PC-9 (cell line): ENCODE data around the gene MECR. TPM values are rescaled to one million over a fixed set of nuclear protein-coding genes. Genes with fewer than 3 reads are reported as not detected.

Source experiments
- BruUV-seq: library from RNA; stranded (reverse); fragments of 400-500 nt; replicated peaks from 2 replicates; lab custom pipeline; 2021; lab: Mats Ljungman, UMichigan
- CTCF ChIA-PET: fragments of 300-600 bp; sonication (Branson Sonifier 250); formaldehyde crosslinking; loops from one replicate; lab custom pipeline; 2022; ENCODE audit warnings: antibody characterized with exemption; lab: Charles Lee
- POLR2A ChIA-PET: fragments of 300-600 bp; sonication (Branson Sonifier 250); formaldehyde crosslinking; loops from one replicate; lab custom pipeline; 2022; ENCODE audit warnings: antibody characterized with exemption; ENCODE audit not compliant: unreplicated experiment; lab: Charles Lee
- DNase-seq, 2 experiments: peaks; one replicate each; pipeline versions ENCODE4 v3.0.0 to v3.0.0-alpha.2; 2015 to 2022; ENCODE audit warnings: mixed read lengths in 1 of 2
- H2AFZ ChIP-seq: fragments of 200-600 bp; sonication (generic); 2 replicates; pipeline ENCODE4 v1.8.1; 2017; ENCODE audit warnings: antibody characterized with exemption
- H3F3A ChIP-seq: fragments of 200-600 bp; sonication (generic); 2 replicates; pipeline ENCODE4 v1.8.1; 2017; ENCODE audit warnings: antibody characterized with exemption, mild to moderate bottlenecking, low read depth; ENCODE audit not compliant: insufficient read depth
- H3K27ac ChIP-seq: fragments of 200-600 bp; sonication (generic); 2 replicates; pipeline ENCODE4 v1.6.1; 2016; ENCODE audit warnings: mixed run types
- H3K27me3 ChIP-seq: fragments of 200-600 bp; sonication (generic); 2 replicates; pipeline ENCODE4 v1.6.1; 2016; ENCODE audit warnings: low read depth, mixed run types; ENCODE audit not compliant: insufficient read depth
- H3K36me3 ChIP-seq: fragments of 200-600 bp; sonication (generic); 2 replicates; pipeline ENCODE4 v1.6.1; 2016; ENCODE audit warnings: low read depth, mixed run types
- H3K4me1 ChIP-seq: fragments of 200-600 bp; sonication (generic); replicated peaks from 2 replicates; pipeline ENCODE4 v1.6.1; 2016; ENCODE audit warnings: mixed run types; ENCODE audit not compliant: insufficient read depth
- H3K4me2 ChIP-seq: fragments of 200-600 bp; sonication (generic); 2 replicates; pipeline ENCODE4 v1.6.1; 2017; ENCODE audit warnings: mixed run types
- H3K4me3 ChIP-seq: fragments of 200-600 bp; sonication (generic); 2 replicates; pipeline ENCODE4 v1.6.1; 2016; ENCODE audit warnings: mixed run types
- H3K79me2 ChIP-seq: fragments of 200-600 bp; sonication (generic); 2 replicates; pipeline ENCODE4 v1.6.1; 2017; ENCODE audit warnings: low read depth, mixed run types
- H3K9me2 ChIP-seq: fragments of 200-600 bp; sonication (generic); 2 replicates; pipeline ENCODE4 v1.8.1; 2017; ENCODE audit warnings: mild to moderate bottlenecking; ENCODE audit not compliant: insufficient read depth
- H3K9me3 ChIP-seq: fragments of 200-600 bp; sonication (generic); 2 replicates; pipeline ENCODE4 v1.8.1; 2016; ENCODE audit warnings: low read depth; ENCODE audit not compliant: insufficient read depth
- H4K20me1 ChIP-seq: fragments of 200-600 bp; sonication (generic); 2 replicates; pipeline ENCODE4 v1.8.1; 2017; ENCODE audit not compliant: insufficient read depth
- EZH2 ChIP-seq: fragments of 200-600 bp; sonication (generic); IDR thresholded peaks from 2 replicates; pipeline ENCODE4 v1.8.0; 2017; ENCODE audit warnings: antibody characterized with exemption, low read depth
- intact Hi-C: fragments of 100-400 bp; cut with micrococcal nuclease; formaldehyde crosslinking; loops from one replicate; pipeline ENCODE4 v1.10.0; 2022; ENCODE audit not compliant: unreplicated experiment
- total RNA-seq: library from RNA; stranded (reverse); gene quantifications from 2 replicates; pipeline ENCODE4 v1.2.3, GENCODE V29; 2021
- TF ChIP-seq, protein P1 (sequence below): fragments of 200-600 bp; sonication (generic); conservative IDR thresholded peaks from 2 replicates; pipeline ENCODE4 v1.6.1; 2017; ENCODE audit warnings: mixed run types, antibody characterized with exemption, mild to moderate bottlenecking, moderate library complexity

MECR gene
- total RNA-seq, 1 experiment from 2014 or later, result 46.4 TPM

DNA sequence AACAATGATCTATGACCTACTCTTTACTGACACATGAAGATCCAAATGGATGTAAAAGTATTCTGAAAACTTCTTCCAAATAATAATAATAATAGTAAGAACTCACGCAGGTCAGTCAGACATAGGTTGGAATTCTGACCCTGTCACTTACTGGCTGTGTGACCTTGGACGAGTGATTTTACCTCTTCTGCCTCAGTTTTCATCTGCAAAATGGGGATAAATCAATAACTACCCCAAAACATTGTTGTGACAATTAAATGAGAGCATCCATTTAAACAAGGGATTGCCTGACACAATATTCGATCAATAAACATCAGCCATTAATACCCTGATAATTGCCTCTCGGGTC, 556 bp downstream of the MECR start:
- no TSS peak for BruUV-seq
- H3K36me3 ChIP-seq, result no peaks in the 10 kb centered on the region
- peak overlapping the region; percentile 85 for H3K4me2 ChIP-seq
- CTCF ChIA-PET, result no interaction called here
- H3K27ac ChIP-seq, result peak overlapping the region; percentile 34; the same call in 1 of the 2 replicates
- H3K79me2 ChIP-seq, result peaks cover 42% of the 10 kb centered on the region
- peaks cover 39% of the 10 kb centered on the region for H3K4me1 ChIP-seq
- no peaks in the 10 kb centered on the region for H3K9me2 ChIP-seq
- H3K27me3 ChIP-seq, result no peaks in the 10 kb centered on the region
- no peaks in the 10 kb centered on the region for H3K9me3 ChIP-seq
- peaks cover 24% of the 10 kb centered on the region for H3F3A ChIP-seq
- H4K20me1 ChIP-seq, result no peaks in the 10 kb centered on the region
- intact Hi-C loops, result loop anchor here (10.0 kb wide), 4 partner anchors 215 to 885 kb away; no protein-coding TSS in a partner anchor
- no peak for TF ChIP-seq EZH2
- TF ChIP-seq, protein P1, sequence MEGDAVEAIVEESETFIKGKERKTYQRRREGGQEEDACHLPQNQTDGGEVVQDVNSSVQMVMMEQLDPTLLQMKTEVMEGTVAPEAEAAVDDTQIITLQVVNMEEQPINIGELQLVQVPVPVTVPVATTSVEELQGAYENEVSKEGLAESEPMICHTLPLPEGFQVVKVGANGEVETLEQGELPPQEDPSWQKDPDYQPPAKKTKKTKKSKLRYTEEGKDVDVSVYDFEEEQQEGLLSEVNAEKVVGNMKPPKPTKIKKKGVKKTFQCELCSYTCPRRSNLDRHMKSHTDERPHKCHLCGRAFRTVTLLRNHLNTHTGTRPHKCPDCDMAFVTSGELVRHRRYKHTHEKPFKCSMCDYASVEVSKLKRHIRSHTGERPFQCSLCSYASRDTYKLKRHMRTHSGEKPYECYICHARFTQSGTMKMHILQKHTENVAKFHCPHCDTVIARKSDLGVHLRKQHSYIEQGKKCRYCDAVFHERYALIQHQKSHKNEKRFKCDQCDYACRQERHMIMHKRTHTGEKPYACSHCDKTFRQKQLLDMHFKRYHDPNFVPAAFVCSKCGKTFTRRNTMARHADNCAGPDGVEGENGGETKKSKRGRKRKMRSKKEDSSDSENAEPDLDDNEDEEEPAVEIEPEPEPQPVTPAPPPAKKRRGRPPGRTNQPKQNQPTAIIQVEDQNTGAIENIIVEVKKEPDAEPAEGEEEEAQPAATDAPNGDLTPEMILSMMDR, result no peak
- POLR2A ChIA-PET, result no interaction called here
- H2AFZ ChIP-seq, result peak overlapping the region; percentile 81
- DNase-seq, result no peak
- peak overlapping the region; percentile 93 for H3K4me3 ChIP-seq

- ChIA-PET CTCF (no interaction called here), POLR2A (interaction anchor here (0.7 to 1.5 kb wide), 3 partner anchors 12 to 1683 kb away, joined by 5 to 26 read pairs (median 11); no protein-coding TSS in a partner anchor)
- peak overlapping the region; percentile 66 for H3K4me2 ChIP-seq
- H3K4me1 ChIP-seq, result peaks cover 39% of the 10 kb centered on the region
- no peaks in the 10 kb centered on the region for H3K27me3 ChIP-seq
- H3K79me2 ChIP-seq, result peaks cover 54% of the 10 kb centered on the region
- BruUV-seq, result no TSS peak
- no peaks in the 10 kb centered on the region for H3K9me2 ChIP-seq
- H3K36me3 ChIP-seq, result no peaks in the 10 kb centered on the region
- peak; percentile 85 to 96 for DNase-seq
- H3K4me3 ChIP-seq, result peak overlapping the region; percentile 18; the same call in 1 of the 2 replicates
- H3K9me3 ChIP-seq, result no peaks in the 10 kb centered on the region
- intact Hi-C loops, result loop anchor here (1.0 kb wide), 1 partner anchor 12 kb away; no protein-coding TSS in a partner anchor
- H4K20me1 ChIP-seq, result no peaks in the 10 kb centered on the region
- H2AFZ ChIP-seq, result no peak overlapping the region
- peaks cover 24% of the 10 kb centered on the region for H3F3A ChIP-seq
- peak overlapping the region; percentile 95 for H3K27ac ChIP-seq
- TF ChIP-seq, protein P1, result no peak
- TF ChIP-seq EZH2, result no peak
These were observed 3.2 kb downstream of the MECR start for GRCh38 chr1:29227511-29227910.

DNA sequence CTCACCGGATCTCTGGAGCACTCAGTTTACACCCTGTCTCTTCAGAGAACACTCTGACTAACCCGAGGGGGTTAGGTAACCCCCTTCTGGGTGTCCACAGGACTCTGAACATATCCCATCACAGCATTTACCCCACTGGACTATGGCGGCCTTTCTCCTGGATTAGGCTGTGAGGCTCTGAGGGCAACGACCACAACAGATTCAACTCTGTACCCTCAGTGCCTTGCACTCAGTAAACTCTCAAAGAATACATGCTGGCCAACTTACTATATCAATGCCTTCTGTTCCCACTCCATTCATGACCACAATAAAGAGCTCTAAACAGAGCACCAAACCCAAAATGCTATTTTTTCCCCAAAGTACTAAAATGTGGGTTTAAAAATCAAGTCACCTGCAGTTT, 5.4 kb downstream of the MECR start:
- no peaks in the 10 kb centered on the region for H3K27me3 ChIP-seq
- H3K9me3 ChIP-seq, result no peaks in the 10 kb centered on the region
- DNase-seq, result no peak
- H3K4me3 ChIP-seq, result no peak overlapping the region
- peaks cover 24% of the 10 kb centered on the region for H3F3A ChIP-seq
- ChIA-PET CTCF (no interaction called here), POLR2A (no interaction called here)
- no TSS peak for BruUV-seq
- TF ChIP-seq, protein P1, result no peak
- no peak for TF ChIP-seq EZH2
- no peaks in the 10 kb centered on the region for H4K20me1 ChIP-seq
- intact Hi-C loops, result no loop called here
- H3K36me3 ChIP-seq, result no peaks in the 10 kb centered on the region
- H2AFZ ChIP-seq, result no peak overlapping the region
- no peak overlapping the region for H3K4me2 ChIP-seq
- no peaks in the 10 kb centered on the region for H3K9me2 ChIP-seq
- peaks cover 51% of the 10 kb centered on the region for H3K79me2 ChIP-seq
- peaks cover 35% of the 10 kb centered on the region for H3K4me1 ChIP-seq
- H3K27ac ChIP-seq, result no peak overlapping the region
